ENCODE data around the gene CETN1. TPM values are rescaled to one million over a fixed set of nuclear protein-coding genes. Genes with fewer than 3 reads are reported as not detected.

Gene CETN1
- total and polyA plus RNA-seq, 2 of the 13 experiments (the other 11 are each of a cell fraction or from before 2014, with no cell fraction given): not detected

DNA sequence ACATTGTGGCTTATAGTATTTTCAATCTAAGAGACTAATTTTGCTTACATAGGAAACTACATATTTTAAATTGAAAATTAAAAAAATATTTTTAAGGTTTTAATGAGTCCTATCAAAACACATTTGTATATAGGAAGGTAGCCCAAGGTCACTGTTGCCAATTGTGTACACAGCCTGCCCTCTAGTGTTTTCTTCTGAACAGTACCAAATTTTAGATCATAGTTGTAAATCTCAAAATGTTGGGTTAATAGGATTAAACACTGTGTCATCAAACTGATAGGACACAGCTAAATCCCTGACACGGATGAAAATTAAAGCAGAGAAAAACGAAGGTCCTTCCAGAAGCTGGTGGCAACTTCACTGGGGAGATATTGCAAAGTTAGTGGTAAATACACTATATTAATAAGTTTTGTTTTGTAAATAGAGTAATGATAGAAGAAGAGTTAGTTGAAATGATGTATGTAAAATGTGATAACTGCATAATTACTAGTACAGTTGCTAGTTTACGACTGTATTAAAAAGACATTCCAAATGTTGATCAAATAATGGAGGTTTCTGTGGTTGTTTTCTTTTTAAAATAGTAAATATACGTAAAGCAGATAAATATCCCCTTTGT lies 36.3 kb downstream of the CETN1 start (continued):
- TF ChIP-seq, protein P1, sequence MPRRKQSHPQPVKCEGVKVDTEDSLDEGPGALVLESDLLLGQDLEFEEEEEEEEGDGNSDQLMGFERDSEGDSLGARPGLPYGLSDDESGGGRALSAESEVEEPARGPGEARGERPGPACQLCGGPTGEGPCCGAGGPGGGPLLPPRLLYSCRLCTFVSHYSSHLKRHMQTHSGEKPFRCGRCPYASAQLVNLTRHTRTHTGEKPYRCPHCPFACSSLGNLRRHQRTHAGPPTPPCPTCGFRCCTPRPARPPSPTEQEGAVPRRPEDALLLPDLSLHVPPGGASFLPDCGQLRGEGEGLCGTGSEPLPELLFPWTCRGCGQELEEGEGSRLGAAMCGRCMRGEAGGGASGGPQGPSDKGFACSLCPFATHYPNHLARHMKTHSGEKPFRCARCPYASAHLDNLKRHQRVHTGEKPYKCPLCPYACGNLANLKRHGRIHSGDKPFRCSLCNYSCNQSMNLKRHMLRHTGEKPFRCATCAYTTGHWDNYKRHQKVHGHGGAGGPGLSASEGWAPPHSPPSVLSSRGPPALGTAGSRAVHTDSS (CRISPR knock-in tag; conservative IDR thresholded peaks at IDR 0.05): no peak
- TF ChIP-seq CHD4 (IDR thresholded peaks at IDR 0.05; ENCODE audit: borderline replicate concordance, low read length): no peak

DNA sequence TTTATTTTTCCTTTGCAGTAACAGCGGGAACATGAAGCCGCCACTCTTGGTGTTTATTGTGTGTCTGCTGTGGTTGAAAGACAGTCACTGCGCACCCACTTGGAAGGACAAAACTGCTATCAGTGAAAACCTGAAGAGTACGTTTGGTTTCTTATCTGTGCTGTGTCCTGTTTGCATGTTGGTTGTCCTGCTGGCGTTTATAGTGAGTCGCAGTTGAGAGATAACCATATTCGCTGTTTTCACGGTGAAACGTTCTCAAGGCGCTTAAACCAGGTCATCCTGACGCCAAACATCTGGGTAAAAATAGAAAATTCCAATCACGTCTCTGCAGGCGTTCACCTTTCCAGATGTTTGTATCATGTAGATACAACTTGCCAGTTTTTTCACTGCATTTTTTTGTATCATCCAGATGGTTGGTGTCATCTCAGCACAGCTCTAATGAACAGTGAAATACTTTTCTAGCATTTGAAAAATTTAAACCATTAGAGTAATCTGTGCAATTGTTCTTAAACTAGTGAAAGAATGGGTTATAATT lies 37.9 kb downstream of the CETN1 start:
- no peaks in the 10 kb centered on the region for H3K9me3 ChIP-seq (ENCODE audit: low read length)
- 51% methylated on average over 13 of the region's 13 CpGs for WGBS (ENCODE audit: low lambda C conversion rate)
- no peaks in the 10 kb centered on the region for H3K4me1 ChIP-seq (ENCODE audit: insufficient read depth, low read length)
- DNase-seq (ENCODE audit: low spot score): no peak
- no peak for ATAC-seq
- no peak for FAIRE-seq
- no peak overlapping the region for H2AFZ ChIP-seq (ENCODE audit: low read length)
- intact Hi-C loops (cut with micrococcal nuclease; ENCODE audit: unreplicated experiment): no loop called here
- CTCF ChIA-PET (ENCODE audit: low intra/inter-chr PET ratio, low total read pairs): no interaction called here
- no peak overlapping the region for H3K4me3 ChIP-seq (replicated peaks in 1 of 3; ENCODE audit: insufficient read depth in 1 of 3, low read depth in 2 of 3, low read length in 3 of 3)
- H3K9ac ChIP-seq (ENCODE audit: insufficient read depth, low read depth, low read length): no peak overlapping the region
- BruUV-seq (replicated peaks): no TSS peak
- H3K79me2 ChIP-seq (ENCODE audit: insufficient read depth, low read length): no peaks in the 10 kb centered on the region
- H3K27me3 ChIP-seq (ENCODE audit: control insufficient read depth in 1 of 2, insufficient read depth in 2 of 2, low read length in 2 of 2): peaks cover 0 to 5% of the 10 kb centered on the region in 2 experiments; a peak in 3 of 5 replicates
- no peaks in the 10 kb centered on the region for H3K36me3 ChIP-seq (replicated peaks in 1 of 2; ENCODE audit: control insufficient read depth in 1 of 2, insufficient read depth in 2 of 2, low read length in 2 of 2)
- H3K27ac ChIP-seq (ENCODE audit: extremely low read length, insufficient read depth, low read length): no peak overlapping the region
- in situ Hi-C loops (cut with HindIII; ENCODE audit: extremely low pct_ligation_motif_present, low pct_unique_long_range_greater_than_20kb): loop anchor here (10.0 to 25.0 kb wide), 2 partner anchors 219 to 343 kb away; no protein-coding TSS in a partner anchor
- no peaks in the 10 kb centered on the region for H4K20me1 ChIP-seq (ENCODE audit: insufficient read depth, low read length)
- H3K4me2 ChIP-seq (ENCODE audit: low read depth, low read length): no peak overlapping the region
- POLR2A ChIA-PET: no interaction called here
- TF ChIP-seq POLR2AphosphoS5 (IDR thresholded peaks at IDR 0.05; ENCODE audit: low read depth, low read length) (no peak), POLR2A (IDR thresholded peaks at IDR 0.05; ENCODE audit: insufficient read depth in 1 of 2, low read depth in 2 of 2, low read length in 2 of 2) (no peak), REXO4 (CRISPR knock-in tag; IDR thresholded peaks at IDR 0.05; ENCODE audit: borderline replicate concordance) (no peak), SNAI1 (CRISPR knock-in tag; IDR thresholded peaks at IDR 0.05; ENCODE audit: borderline replicate concordance) (no peak), NBN (conservative IDR thresholded peaks at IDR 0.05) (no peak), ZFP82 (CRISPR knock-in tag; IDR thresholded peaks at IDR 0.05; ENCODE audit: borderline replicate concordance) (no peak), ZNF816 (CRISPR knock-in tag; IDR thresholded peaks at IDR 0.05; ENCODE audit: borderline replicate concordance) (no peak), MAZ (IDR thresholded peaks at IDR 0.05; ENCODE audit: borderline replicate concordance, low read depth, low read length) (no peak), MAZ (CRISPR knock-in tag; IDR thresholded peaks at IDR 0.05; ENCODE audit: low read depth) (no peak), DNMT1 (CRISPR knock-in tag; IDR thresholded peaks at IDR 0.05) (no peak), ZNF766 (CRISPR knock-in tag; IDR thresholded peaks at IDR 0.05; ENCODE audit: borderline replicate concordance) (no peak), NR2F2 (IDR thresholded peaks at IDR 0.05; ENCODE audit: borderline replicate concordance, low read depth) (no peak), U2AF1 (optimal IDR thresholded peaks at IDR 0.05; ENCODE audit: low read depth, low read length) (no peak), HDAC1 (CRISPR knock-in tag; IDR thresholded peaks at IDR 0.05) (no peak)
- TF ChIP-seq, protein P2, sequence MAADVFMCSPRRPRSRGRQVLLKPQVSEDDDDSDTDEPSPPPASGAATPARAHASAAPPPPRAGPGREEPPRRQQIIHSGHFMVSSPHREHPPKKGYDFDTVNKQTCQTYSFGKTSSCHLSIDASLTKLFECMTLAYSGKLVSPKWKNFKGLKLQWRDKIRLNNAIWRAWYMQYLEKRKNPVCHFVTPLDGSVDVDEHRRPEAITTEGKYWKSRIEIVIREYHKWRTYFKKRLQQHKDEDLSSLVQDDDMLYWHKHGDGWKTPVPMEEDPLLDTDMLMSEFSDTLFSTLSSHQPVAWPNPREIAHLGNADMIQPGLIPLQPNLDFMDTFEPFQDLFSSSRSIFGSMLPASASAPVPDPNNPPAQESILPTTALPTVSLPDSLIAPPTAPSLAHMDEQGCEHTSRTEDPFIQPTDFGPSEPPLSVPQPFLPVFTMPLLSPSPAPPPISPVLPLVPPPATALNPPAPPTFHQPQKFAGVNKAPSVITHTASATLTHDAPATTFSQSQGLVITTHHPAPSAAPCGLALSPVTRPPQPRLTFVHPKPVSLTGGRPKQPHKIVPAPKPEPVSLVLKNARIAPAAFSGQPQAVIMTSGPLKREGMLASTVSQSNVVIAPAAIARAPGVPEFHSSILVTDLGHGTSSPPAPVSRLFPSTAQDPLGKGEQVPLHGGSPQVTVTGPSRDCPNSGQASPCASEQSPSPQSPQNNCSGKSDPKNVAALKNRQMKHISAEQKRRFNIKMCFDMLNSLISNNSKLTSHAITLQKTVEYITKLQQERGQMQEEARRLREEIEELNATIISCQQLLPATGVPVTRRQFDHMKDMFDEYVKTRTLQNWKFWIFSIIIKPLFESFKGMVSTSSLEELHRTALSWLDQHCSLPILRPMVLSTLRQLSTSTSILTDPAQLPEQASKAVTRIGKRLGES (CRISPR knock-in tag; IDR thresholded peaks at IDR 0.05; ENCODE audit: borderline replicate concordance): no peak
- TF ChIP-seq, protein P3, sequence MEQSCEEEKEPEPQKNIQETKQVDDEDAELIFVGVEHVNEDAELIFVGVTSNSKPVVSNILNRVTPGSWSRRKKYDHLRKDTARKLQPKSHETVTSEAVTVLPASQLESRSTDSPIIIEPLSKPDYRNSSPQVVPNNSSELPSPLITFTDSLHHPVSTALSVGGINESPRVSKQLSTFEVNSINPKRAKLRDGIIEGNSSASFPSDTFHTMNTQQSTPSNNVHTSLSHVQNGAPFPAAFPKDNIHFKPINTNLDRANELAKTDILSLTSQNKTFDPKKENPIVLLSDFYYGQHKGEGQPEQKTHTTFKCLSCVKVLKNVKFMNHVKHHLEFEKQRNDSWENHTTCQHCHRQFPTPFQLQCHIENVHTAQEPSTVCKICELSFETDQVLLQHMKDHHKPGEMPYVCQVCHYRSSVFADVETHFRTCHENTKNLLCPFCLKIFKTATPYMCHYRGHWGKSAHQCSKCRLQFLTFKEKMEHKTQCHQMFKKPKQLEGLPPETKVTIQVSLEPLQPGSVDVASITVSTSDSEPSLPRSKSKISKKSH (CRISPR knock-in tag; IDR thresholded peaks at IDR 0.05; ENCODE audit: borderline replicate concordance): no peak

All from HepG2 (cell line).